Measurements from ENCODE around the gene CTTNBP2. TPM values are rescaled to one million over a fixed set of nuclear protein-coding genes. Genes with fewer than 3 reads are reported as not detected.
A peak's percentile ranks its signal among the peaks of the same experiment; 100 is the strongest.

Gene CTTNBP2
- total and polyA plus RNA-seq, 2 of the 13 experiments (the other 11 are each of a cell fraction or from before 2014, with no cell fraction given): not detected

DNA sequence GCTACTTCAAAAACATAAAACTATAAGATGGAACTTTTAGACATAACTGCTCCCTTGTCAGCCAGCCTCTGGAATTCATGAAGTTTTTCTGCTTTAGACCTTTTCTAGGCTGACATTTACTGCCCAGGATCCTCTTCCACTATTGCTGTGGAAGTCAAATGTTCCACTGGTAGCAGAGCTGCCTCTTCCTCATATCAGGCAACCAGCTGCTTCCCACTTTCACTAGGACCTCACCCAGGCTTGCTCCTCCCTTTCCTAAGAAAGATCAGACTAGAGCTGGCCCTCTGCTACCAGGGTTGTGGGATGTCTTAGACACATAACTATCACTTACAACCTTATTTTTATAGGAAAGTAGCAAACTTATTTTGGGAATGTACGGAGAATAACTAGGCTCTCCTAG, 121.5 kb downstream of the CTTNBP2 start:
- no peaks in the 10 kb centered on the region for H3K4me1 ChIP-seq (ENCODE audit: insufficient read depth, low read length)
- no peak overlapping the region for H3K9ac ChIP-seq (ENCODE audit: insufficient read depth, low read depth, low read length)
- no peak for TF ChIP-seq KDM5B (CRISPR knock-in tag; IDR thresholded peaks at IDR 0.05; ENCODE audit: borderline replicate concordance)
- TF ChIP-seq HES4 (CRISPR knock-in tag; IDR thresholded peaks at IDR 0.05; ENCODE audit: borderline replicate concordance): no peak
- no peak for TF ChIP-seq TCF7 (IDR thresholded peaks at IDR 0.05; ENCODE audit: low read depth)
- no peak for TF ChIP-seq HDAC1 (CRISPR knock-in tag; IDR thresholded peaks at IDR 0.05)
- TF ChIP-seq HNF4A (CRISPR knock-in tag; IDR thresholded peaks at IDR 0.05): no peak
- no peak for TF ChIP-seq SOX6 (IDR thresholded peaks at IDR 0.05)
- no peak for TF ChIP-seq SOX6 (CRISPR knock-in tag; IDR thresholded peaks at IDR 0.05)
- ChIA-PET POLR2A (no interaction called here), CTCF (ENCODE audit: low intra/inter-chr PET ratio, low total read pairs) (interaction anchor here (1.8 kb wide), 1 partner anchor 353 kb away, joined by 6 read pairs; no protein-coding TSS in a partner anchor)
- no peak for DNase-seq (ENCODE audit: low spot score)
- no peak overlapping the region for H3K4me2 ChIP-seq (ENCODE audit: low read depth, low read length)
- in situ Hi-C loops (cut with HindIII; ENCODE audit: extremely low pct_ligation_motif_present, low pct_unique_long_range_greater_than_20kb): no loop called here
- no peak overlapping the region for H3K4me3 ChIP-seq (replicated peaks in 1 of 3; ENCODE audit: insufficient read depth in 1 of 3, low read depth in 2 of 3, low read length in 3 of 3)
- no peaks in the 10 kb centered on the region for H3K36me3 ChIP-seq (replicated peaks in 1 of 2; ENCODE audit: control insufficient read depth in 1 of 2, insufficient read depth in 2 of 2, low read length in 2 of 2)
- H3K79me2 ChIP-seq (ENCODE audit: insufficient read depth, low read length): no peaks in the 10 kb centered on the region
- intact Hi-C loops (cut with micrococcal nuclease; ENCODE audit: unreplicated experiment): no loop called here
- no peak overlapping the region for H2AFZ ChIP-seq (ENCODE audit: low read length)
- BruUV-seq (replicated peaks): no TSS peak
- no peaks in the 10 kb centered on the region for H3K27me3 ChIP-seq (ENCODE audit: control insufficient read depth in 1 of 2, insufficient read depth in 2 of 2, low read length in 2 of 2)
- H3K9me3 ChIP-seq (ENCODE audit: low read length): no peaks in the 10 kb centered on the region
- no peaks in the 10 kb centered on the region for H4K20me1 ChIP-seq (ENCODE audit: insufficient read depth, low read length)
- FAIRE-seq: no peak
- no peak for ATAC-seq
- no peak overlapping the region for H3K27ac ChIP-seq (ENCODE audit: extremely low read length, insufficient read depth, low read length)
- WGBS (ENCODE audit: low lambda C conversion rate): 0% methylated on average over 1 of the region's 1 CpG

DNA sequence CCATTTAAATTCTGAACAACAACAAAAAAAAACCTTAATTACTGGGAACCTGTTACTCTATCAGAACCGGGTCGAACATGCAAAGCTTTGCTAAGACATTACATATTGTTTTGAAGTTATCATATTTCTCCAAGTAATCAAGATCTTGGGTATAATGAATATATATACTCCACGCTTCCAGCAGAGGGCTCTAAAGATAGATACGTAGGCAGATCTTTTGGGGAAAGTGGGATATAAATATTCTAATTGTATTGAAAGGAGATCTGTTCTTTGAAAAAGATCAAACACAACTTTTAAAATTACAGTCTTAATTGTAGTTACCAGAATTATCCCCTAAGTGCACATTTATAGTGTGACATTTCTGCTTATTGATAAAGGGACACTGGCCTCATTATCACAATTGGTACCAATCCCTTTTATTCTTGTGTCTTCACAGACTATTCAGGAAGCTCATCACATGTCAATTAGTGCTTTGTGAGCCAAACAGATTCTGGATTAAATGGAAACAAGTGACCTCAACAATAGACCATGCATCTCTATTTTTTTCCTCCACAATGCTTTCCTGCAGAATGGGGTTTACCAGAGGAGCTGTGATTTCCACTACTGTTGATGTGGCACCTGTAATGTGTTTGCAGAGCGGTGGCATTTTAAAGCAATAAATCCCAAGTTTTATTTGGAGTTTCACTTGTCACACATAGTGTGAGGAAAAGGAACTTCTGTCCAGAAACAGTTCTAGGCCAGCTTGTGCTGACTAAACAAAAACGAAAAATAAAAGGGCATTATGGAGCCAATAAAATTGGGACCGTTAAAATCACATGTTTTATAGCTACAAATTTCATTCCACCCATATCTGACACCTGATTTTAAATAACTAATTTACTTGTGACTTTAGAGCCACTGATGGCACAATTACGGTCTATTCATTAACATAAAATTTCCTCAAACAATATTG, 122.4 kb downstream of the CTTNBP2 start:
- BruUV-seq (replicated peaks): no TSS peak
- Histone ChIP-seq H3K27ac (ENCODE audit: extremely low read length, insufficient read depth, low read length) (no peak overlapping the region), H3K4me2 (ENCODE audit: low read depth, low read length) (no peak overlapping the region), H3K27me3 (ENCODE audit: control insufficient read depth in 1 of 2, insufficient read depth in 2 of 2, low read length in 2 of 2) (no peaks in the 10 kb centered on the region), H3K4me1 (ENCODE audit: insufficient read depth, low read length) (no peaks in the 10 kb centered on the region), H4K20me1 (ENCODE audit: insufficient read depth, low read length) (no peaks in the 10 kb centered on the region), H3K36me3 (replicated peaks in 1 of 2; ENCODE audit: control insufficient read depth in 1 of 2, insufficient read depth in 2 of 2, low read length in 2 of 2) (no peaks in the 10 kb centered on the region), H3K9me3 (ENCODE audit: low read length) (no peaks in the 10 kb centered on the region), H2AFZ (ENCODE audit: low read length) (no peak overlapping the region), H3K79me2 (ENCODE audit: insufficient read depth, low read length) (no peaks in the 10 kb centered on the region), H3K4me3 (replicated peaks in 1 of 3; ENCODE audit: insufficient read depth in 1 of 3, low read depth in 2 of 3, low read length in 3 of 3) (no peak overlapping the region), H3K9ac (ENCODE audit: insufficient read depth, low read depth, low read length) (no peak overlapping the region)
- in situ Hi-C loops (cut with HindIII; ENCODE audit: extremely low pct_ligation_motif_present, low pct_unique_long_range_greater_than_20kb): no loop called here
- intact Hi-C loops (cut with micrococcal nuclease; ENCODE audit: unreplicated experiment): loop anchor here (1.0 kb wide), 3 partner anchors 354 to 445 kb away; no protein-coding TSS in a partner anchor
- ChIA-PET POLR2A (no interaction called here), CTCF (ENCODE audit: low intra/inter-chr PET ratio, low total read pairs) (interaction anchor here (0.7 to 1.8 kb wide), 3 partner anchors 354 to 445 kb away, joined by 4 to 6 read pairs (median 4); no protein-coding TSS in a partner anchor)
- FAIRE-seq (no peak), ATAC-seq (no peak), DNase-seq (ENCODE audit: low spot score) (peak; percentile 5)
- WGBS (ENCODE audit: low lambda C conversion rate): 9% methylated on average over 8 of the region's 8 CpGs
- TF ChIP-seq ZKSCAN1 (IDR thresholded peaks at IDR 0.05; ENCODE audit: low read length): no peak
- TF ChIP-seq, protein P1, sequence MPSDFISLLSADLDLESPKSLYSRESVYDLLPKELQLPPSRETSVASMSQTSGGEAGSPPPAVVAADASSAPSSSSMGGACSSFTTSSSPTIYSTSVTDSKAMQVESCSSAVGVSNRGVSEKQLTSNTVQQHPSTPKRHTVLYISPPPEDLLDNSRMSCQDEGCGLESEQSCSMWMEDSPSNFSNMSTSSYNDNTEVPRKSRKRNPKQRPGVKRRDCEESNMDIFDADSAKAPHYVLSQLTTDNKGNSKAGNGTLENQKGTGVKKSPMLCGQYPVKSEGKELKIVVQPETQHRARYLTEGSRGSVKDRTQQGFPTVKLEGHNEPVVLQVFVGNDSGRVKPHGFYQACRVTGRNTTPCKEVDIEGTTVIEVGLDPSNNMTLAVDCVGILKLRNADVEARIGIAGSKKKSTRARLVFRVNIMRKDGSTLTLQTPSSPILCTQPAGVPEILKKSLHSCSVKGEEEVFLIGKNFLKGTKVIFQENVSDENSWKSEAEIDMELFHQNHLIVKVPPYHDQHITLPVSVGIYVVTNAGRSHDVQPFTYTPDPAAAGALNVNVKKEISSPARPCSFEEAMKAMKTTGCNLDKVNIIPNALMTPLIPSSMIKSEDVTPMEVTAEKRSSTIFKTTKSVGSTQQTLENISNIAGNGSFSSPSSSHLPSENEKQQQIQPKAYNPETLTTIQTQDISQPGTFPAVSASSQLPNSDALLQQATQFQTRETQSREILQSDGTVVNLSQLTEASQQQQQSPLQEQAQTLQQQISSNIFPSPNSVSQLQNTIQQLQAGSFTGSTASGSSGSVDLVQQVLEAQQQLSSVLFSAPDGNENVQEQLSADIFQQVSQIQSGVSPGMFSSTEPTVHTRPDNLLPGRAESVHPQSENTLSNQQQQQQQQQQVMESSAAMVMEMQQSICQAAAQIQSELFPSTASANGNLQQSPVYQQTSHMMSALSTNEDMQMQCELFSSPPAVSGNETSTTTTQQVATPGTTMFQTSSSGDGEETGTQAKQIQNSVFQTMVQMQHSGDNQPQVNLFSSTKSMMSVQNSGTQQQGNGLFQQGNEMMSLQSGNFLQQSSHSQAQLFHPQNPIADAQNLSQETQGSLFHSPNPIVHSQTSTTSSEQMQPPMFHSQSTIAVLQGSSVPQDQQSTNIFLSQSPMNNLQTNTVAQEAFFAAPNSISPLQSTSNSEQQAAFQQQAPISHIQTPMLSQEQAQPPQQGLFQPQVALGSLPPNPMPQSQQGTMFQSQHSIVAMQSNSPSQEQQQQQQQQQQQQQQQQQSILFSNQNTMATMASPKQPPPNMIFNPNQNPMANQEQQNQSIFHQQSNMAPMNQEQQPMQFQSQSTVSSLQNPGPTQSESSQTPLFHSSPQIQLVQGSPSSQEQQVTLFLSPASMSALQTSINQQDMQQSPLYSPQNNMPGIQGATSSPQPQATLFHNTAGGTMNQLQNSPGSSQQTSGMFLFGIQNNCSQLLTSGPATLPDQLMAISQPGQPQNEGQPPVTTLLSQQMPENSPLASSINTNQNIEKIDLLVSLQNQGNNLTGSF (CRISPR knock-in tag; IDR thresholded peaks at IDR 0.05): no peak
- peak; percentile 70 for TF ChIP-seq MAFF (IDR thresholded peaks at IDR 0.05; ENCODE audit: low read depth, low read length)
- TF ChIP-seq POLR2G (IDR thresholded peaks at IDR 0.05; ENCODE audit: low read depth, low read length): no peak
- no peak for TF ChIP-seq ZFP36 (IDR thresholded peaks at IDR 0.05; ENCODE audit: borderline replicate concordance, low read depth, low read length, partially characterized antibody)
- 0 out of 2 replicates have a peak, but pooled peaks have one; percentile 19 for TF ChIP-seq SMC3 (IDR thresholded peaks at IDR 0.05; ENCODE audit: low read length)
- no peak for TF ChIP-seq ZNF724P (CRISPR knock-in tag; IDR thresholded peaks at IDR 0.05; ENCODE audit: borderline replicate concordance)

Data from HepG2 (cell line).